ENCODE results near the gene PRPF31. TPM values are rescaled to one million over a fixed set of nuclear protein-coding genes. Genes with fewer than 3 reads are reported as not detected.

PRPF31 gene
- total RNA-seq, 1 experiment from 2014 or later: 84.4 TPM

- Histone ChIP-seq H3K14ac (ENCODE audit: insufficient read depth, low read length) (no peak overlapping the region), H3K4ac (ENCODE audit: low read depth, low read length) (no peak overlapping the region), H4K5ac (ENCODE audit: insufficient read length, low read depth, low read length) (no peak overlapping the region), H3K79me2 (ENCODE audit: insufficient read depth, low read length) (no peaks in the 10 kb centered on the region), H2BK20ac (ENCODE audit: low read depth, low read length, poor library complexity, severe bottlenecking) (no peak overlapping the region), H2AFZ (ENCODE audit: low read length) (no peak overlapping the region), H3K56ac (ENCODE audit: insufficient read length, low read depth, low read length) (no peak overlapping the region), H2BK120ac (ENCODE audit: low read depth, low read length, poor library complexity, severe bottlenecking) (no peak overlapping the region), H3T11ph (ENCODE audit: low read length) (no peak overlapping the region), H2BK15ac (ENCODE audit: low read depth, low read length) (no peak overlapping the region), H2BK5ac (ENCODE audit: insufficient read length, low read length) (no peak overlapping the region), H3K23ac (ENCODE audit: insufficient read length, low read depth, low read length) (no peak overlapping the region), H3K18ac (ENCODE audit: insufficient read length, low read depth, low read length) (no peak overlapping the region), H4K8ac (replicated peaks; ENCODE audit: insufficient read length, low read depth, low read length) (no peak overlapping the region), H3K79me1 (ENCODE audit: insufficient read depth, low read depth, low read length, poor library complexity, severe bottlenecking) (no peaks in the 10 kb centered on the region), H3K9ac (ENCODE audit: extremely low read depth, insufficient read length, low read length) (no peak overlapping the region), H4K20me1 (ENCODE audit: control insufficient read depth, insufficient read depth, insufficient read length) (no peaks in the 10 kb centered on the region), H3K9me3 (ENCODE audit: control insufficient read depth, low read depth, low read length) (no peaks in the 10 kb centered on the region), H3K27ac (ENCODE audit: insufficient read length, low read depth, low read length) (no peak overlapping the region), H2AK5ac (ENCODE audit: insufficient read length, low read length) (no peak overlapping the region), H3K4me2 (ENCODE audit: insufficient read depth, insufficient read length, low read length) (no peak overlapping the region), H3K4me1 (ENCODE audit: insufficient read depth, low read length) (no peaks in the 10 kb centered on the region), H3K23me2 (ENCODE audit: insufficient read length, low read depth, low read length, poor library complexity, severe bottlenecking) (no peaks in the 10 kb centered on the region), H2BK12ac (ENCODE audit: insufficient read length, low read depth, low read length) (no peak overlapping the region), H4K91ac (ENCODE audit: insufficient read length, low read depth, low read length) (no peak overlapping the region), H3K27me3 (ENCODE audit: insufficient read depth, low read length) (no peaks in the 10 kb centered on the region)
- WGBS (ENCODE audit: extremely low coverage, insufficient read length, low lambda C conversion rate): no CpG with 5 or more reads among the region's 9 CpGs
- H3K27ac Mint-ChIP-seq: no peak overlapping the region
- no peak for TF ChIP-seq CTCF (conservative IDR thresholded peaks at IDR 0.05)
- H3K27me3 Mint-ChIP-seq (ENCODE audit: low read depth): peaks cover 1% of the 10 kb centered on the region; the same call in 1 of the 2 replicates
- H3K9me3 Mint-ChIP-seq: peaks cover 0 to 3% of the 10 kb centered on the region in 2 experiments; a peak in 2 of 5 replicates
- DNase-seq: no peak
- H3K4me1 Mint-ChIP-seq: peaks cover 0 to 5% of the 10 kb centered on the region in 2 experiments; a peak in 1 of 4 replicates
- no peaks in the 10 kb centered on the region; a peak in 2 of 7 replicates for H3K36me3 Mint-ChIP-seq (ENCODE audit: insufficient read depth in 1 of 3, low read depth in 3 of 3)
- H3K4me3 Mint-ChIP-seq: no peak overlapping the region
Measured at GRCh38 chr19:54074851-54075250, 40.7 kb upstream of the PRPF31 start.
